ENCODE data around the gene CAMK1D. TPM values are rescaled to one million over a fixed set of nuclear protein-coding genes. Genes with fewer than 3 reads are reported as not detected.

Gene CAMK1D
- polyA plus RNA-seq, 1 of the 3 experiments (the other 2 are of a cell fraction), result 4.1 TPM

DNA sequence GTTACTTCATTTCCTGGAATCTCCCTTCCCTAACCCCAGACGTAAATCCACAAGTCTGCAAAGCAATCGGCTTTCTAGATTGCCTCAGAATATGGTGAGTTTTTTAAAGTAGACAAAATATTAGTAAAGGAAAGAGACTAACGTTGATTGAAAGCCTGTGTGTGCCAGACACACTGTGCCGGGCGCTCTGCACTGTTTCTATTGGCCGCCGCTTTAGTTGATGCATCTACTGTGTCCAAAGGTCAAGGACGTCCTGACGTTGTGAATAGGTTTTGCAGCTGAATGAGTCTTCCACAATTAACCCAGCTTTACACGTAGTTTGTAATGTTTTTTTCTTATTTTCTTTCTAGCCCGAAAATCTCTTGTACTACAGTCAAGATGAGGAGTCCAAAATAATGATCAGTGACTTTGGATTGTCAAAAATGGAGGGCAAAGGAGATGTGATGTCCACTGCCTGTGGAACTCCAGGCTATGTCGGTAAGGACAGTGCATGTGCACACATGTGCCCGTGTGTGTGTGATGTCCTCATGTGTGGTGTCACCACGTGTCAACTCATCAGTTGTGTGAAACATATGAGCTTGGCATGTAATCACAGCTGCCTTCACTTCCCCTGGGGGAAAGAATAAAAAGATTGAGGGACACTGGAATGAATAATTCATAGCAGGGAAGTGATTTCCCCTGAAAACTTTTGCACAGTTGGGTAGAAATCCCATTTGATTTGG, 420.1 kb downstream of the CAMK1D start:
- Histone ChIP-seq H3K79me2 (ENCODE audit: insufficient read depth) (no peaks in the 10 kb centered on the region), H3K27ac (ENCODE audit: low read depth in 2 of 2, low read length in 1 of 2) (no peak overlapping the region), H3K9me2 (no peaks in the 10 kb centered on the region), H3K9ac (no peak overlapping the region), H3K4me1 (ENCODE audit: control insufficient read depth in 1 of 2, insufficient read depth in 2 of 2, low read depth in 1 of 2, low read length in 1 of 2) (no peaks in the 10 kb centered on the region; a peak in 1 of 4 replicates), H3K36me3 (replicated peaks in 1 of 2; ENCODE audit: control insufficient read depth in 1 of 2, insufficient read depth in 2 of 2, low read length in 1 of 2) (no peaks in the 10 kb centered on the region), H3F3A (replicated peaks; ENCODE audit: insufficient read depth) (no peaks in the 10 kb centered on the region), H3K4me2 (no peak overlapping the region), H3K9me3 (no peaks in the 10 kb centered on the region), H3K4me3 (ENCODE audit: low read depth in 2 of 2, low read length in 1 of 2) (no peak overlapping the region), H3K27me3 (ENCODE audit: insufficient read depth) (no peaks in the 10 kb centered on the region), H2AFZ (ENCODE audit: low read depth) (no peak overlapping the region), H4K20me1 (ENCODE audit: insufficient read depth) (no peaks in the 10 kb centered on the region)
- ChIA-PET CTCF (no interaction called here), POLR2A (no interaction called here)
- WGBS (ENCODE audit: low lambda C conversion rate), result 89% methylated on average over 14 of the region's 14 CpGs
- no peak for TF ChIP-seq TEAD4 (IDR thresholded peaks at IDR 0.05; ENCODE audit: borderline replicate concordance, insufficient read depth)
- TF ChIP-seq GATA2 (CRISPR knock-in tag; IDR thresholded peaks at IDR 0.05), result no peak
- TF ChIP-seq, protein P1, sequence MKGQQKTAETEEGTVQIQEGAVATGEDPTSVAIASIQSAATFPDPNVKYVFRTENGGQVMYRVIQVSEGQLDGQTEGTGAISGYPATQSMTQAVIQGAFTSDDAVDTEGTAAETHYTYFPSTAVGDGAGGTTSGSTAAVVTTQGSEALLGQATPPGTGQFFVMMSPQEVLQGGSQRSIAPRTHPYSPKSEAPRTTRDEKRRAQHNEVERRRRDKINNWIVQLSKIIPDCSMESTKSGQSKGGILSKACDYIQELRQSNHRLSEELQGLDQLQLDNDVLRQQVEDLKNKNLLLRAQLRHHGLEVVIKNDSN (IDR thresholded peaks at IDR 0.05; ENCODE audit: borderline replicate concordance, low read depth), result no peak
- no peak for TF ChIP-seq FOXM1 (IDR thresholded peaks at IDR 0.05; ENCODE audit: low read depth)
- no peak for TF ChIP-seq RFX5 (IDR thresholded peaks at IDR 0.05; ENCODE audit: low read length)
- no peak for TF ChIP-seq FOSL2 (IDR thresholded peaks at IDR 0.05; ENCODE audit: borderline replicate concordance, low read depth)
- TF ChIP-seq JUND (IDR thresholded peaks at IDR 0.05), result no peak
- no peak for TF ChIP-seq RCOR1 (IDR thresholded peaks at IDR 0.05; ENCODE audit: low read length)
- no peak for TF ChIP-seq SMC3 (IDR thresholded peaks at IDR 0.05; ENCODE audit: low read depth, low read length)
- TF ChIP-seq EP300 (IDR thresholded peaks at IDR 0.05; ENCODE audit: borderline replicate concordance in 1 of 2, low read depth in 1 of 2, low read length in 1 of 2), result no peak
- TF ChIP-seq, protein P2, sequence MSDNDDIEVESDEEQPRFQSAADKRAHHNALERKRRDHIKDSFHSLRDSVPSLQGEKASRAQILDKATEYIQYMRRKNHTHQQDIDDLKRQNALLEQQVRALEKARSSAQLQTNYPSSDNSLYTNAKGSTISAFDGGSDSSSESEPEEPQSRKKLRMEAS (IDR thresholded peaks at IDR 0.05; ENCODE audit: low read depth), result no peak
- TF ChIP-seq YY1 (IDR thresholded peaks at IDR 0.05; ENCODE audit: low read depth), result no peak
- TF ChIP-seq, protein P3, sequence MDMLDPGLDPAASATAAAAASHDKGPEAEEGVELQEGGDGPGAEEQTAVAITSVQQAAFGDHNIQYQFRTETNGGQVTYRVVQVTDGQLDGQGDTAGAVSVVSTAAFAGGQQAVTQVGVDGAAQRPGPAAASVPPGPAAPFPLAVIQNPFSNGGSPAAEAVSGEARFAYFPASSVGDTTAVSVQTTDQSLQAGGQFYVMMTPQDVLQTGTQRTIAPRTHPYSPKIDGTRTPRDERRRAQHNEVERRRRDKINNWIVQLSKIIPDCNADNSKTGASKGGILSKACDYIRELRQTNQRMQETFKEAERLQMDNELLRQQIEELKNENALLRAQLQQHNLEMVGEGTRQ (IDR thresholded peaks at IDR 0.05; ENCODE audit: borderline replicate concordance, low read depth, low read length), result no peak
- TF ChIP-seq, protein P4, sequence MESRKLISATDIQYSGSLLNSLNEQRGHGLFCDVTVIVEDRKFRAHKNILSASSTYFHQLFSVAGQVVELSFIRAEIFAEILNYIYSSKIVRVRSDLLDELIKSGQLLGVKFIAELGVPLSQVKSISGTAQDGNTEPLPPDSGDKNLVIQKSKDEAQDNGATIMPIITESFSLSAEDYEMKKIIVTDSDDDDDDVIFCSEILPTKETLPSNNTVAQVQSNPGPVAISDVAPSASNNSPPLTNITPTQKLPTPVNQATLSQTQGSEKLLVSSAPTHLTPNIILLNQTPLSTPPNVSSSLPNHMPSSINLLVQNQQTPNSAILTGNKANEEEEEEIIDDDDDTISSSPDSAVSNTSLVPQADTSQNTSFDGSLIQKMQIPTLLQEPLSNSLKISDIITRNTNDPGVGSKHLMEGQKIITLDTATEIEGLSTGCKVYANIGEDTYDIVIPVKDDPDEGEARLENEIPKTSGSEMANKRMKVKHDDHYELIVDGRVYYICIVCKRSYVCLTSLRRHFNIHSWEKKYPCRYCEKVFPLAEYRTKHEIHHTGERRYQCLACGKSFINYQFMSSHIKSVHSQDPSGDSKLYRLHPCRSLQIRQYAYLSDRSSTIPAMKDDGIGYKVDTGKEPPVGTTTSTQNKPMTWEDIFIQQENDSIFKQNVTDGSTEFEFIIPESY (IDR thresholded peaks at IDR 0.05; ENCODE audit: borderline replicate concordance, low read depth), result no peak
- DNase-seq, result no peak

Measured in SK-N-SH (cell line).